Stimulated activated CD8-positive, alpha-beta memory T cell treated with anti-CD3 and anti-CD28 coated beads, Interleukin-12 subunit alpha, Interleukin-12 subunit beta, amount 100 ng/mL, for 4 hours (primary cell): Measurements from ENCODE around the gene PARD3.

Experiments used
- DNase-seq: peaks from one replicate; pipeline ENCODE4 v3.0.0-alpha.2; 2020; ENCODE audit warnings: low read depth

Gene PARD3

DNA sequence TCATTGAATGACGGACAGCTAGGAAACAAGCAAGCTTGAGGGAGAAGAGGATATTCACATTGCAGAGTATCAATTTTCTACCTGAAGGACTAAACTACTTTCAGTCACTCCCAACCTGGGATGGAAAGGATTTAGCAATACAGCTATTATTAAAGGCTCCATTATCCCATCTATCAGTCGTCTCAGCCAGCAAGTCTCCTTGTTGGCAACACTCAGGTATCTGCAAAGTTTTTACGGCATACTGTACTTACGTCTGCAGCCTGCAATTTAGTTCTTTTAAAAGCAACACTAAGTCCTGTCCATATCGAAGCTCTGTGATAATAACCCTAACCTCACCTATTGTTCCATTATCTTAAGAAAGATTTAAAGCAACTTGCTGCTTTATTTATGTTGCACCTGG is 689.4 kb downstream of the PARD3 start:
- DNase-seq: no peak

DNA sequence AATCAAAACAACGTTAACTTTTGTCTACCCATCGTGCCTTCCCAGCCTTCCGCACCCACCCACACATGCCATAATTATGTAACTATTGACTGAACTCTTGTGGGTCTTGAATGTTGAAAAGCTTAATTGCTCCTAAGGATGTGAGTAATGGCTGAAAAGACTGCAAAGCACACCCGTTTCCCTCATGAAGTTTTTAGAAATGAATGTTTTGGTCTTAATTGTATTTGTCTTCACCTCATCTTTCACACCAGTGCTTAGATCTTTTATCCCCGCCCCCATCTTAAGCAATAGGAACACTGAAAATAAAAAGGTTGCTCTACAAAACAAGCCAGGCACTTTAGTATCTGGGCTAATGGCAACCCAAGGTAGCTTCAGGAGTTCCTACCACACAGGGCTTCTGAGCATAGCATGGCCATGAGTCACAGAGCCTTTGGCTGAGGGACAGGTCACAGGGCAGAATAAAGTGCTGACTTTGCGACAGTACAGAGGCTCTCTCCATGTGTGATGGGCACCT is 690.5 kb downstream of the PARD3 start:
- DNase-seq: no peak

DNA sequence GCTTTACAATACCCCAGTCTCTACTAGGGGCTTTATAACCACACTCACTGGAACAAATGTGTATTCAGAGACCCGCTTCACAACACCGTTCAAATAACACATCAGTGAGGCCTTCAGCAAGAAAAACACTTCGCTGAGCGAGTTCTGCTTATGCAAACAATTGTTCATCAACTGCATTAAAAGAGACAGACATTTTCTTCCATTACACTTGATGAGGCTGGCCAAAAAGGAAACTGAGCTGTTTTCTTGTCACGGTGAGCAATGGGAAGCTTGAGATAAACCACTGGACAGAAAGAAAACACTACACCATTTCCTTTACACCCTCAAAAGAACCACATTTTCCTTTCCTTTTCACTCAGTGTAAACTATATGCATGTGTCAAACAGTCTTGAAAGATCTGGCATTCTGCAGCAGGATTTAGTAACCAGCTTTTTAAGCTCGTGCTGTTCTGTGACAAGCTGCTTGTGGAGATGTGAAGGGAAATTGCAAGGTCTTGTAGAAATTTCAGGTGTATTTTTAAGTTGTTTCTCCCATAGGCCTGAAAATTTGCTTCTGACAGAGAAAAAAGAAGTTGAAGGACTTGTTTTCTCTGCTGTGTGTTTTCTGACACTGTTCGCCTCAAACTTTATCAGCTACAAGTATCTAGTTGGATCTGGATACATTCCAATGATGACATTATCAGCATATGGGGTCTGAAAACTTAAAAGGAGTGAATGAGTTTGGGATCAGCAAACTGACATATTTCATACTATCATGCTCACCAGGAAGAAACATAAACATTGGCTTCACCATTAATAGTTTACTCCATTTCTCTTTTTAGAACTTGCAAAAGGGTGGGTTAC is 693.1 kb downstream of the PARD3 start:
- no peak for DNase-seq

DNA sequence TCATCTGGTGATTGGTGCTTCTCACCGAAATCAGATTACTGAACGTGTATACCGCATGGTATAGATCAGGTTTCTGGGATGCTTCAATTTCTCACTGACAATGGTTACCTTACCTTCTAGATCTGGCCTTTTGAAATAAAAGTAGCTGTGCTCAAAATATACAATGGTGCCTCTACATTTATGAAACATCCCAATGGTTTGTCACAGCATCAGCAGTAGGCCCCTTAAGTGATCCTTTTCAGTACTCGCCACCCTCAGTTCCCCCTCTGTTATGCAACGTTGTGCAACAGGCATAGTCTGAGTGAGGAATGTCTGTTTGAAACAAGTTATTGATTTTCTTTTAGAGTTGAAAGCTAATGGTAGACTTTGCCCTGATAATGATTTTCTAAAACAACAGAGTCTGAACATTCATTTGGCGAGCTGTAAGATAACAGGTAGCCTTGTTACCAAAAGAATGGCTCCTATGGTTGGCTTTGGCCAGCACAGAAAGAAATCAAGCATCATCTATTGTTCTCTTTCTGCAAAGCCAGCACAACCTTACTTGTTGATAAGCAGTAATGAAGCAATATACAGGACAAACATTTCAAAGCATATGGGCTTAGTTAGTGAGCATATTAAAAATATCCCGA is 693.9 kb downstream of the PARD3 start:
- DNase-seq: no peak

DNA sequence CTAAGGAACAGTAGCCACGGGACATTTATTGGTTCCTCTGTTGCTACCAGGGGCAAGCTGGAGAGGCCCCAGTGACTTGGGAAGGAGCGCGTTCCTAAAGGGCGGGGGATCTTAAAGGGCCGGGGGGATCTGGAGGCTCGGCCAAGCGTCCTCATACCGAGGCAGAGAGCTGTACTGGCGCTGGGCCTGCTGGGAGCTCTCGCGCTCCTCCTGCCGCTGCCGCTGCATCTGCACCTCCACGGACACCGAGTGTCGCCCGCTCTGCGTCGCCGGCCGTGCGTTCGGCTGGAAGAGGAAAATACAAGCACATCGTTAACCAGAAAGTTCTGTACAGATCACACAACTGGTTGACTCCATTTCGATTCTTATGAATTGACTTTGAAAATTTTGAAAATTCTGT is 695.6 kb downstream of the PARD3 start:
- DNase-seq: no peak

DNA sequence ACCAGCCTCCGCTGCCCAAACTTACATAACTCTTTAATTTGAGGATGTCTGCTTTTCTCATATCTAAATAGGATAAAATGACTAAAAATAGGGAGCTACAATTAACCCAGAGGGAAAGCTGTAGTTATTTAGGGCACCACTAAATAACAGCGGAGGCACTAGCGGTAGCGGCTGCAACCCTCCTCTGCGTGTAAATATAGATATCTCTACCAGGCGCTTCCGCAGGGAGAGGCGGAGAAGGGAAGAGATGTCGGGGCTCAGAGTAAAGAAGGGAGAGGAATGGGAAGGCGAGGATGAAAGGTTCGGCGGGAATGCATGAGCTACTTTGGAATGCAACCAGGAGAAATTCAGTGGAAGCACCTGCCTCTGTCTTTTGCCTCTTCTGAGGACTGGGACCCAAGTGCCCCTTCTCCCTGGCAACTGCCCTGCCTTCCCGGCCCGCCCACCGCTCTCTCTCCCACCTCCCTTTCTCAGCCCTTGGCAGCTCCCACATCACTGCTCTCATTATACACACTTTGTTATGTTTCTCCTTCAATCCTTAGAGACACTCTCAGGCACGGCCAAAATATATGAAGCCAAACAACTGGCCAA is 698.3 kb downstream of the PARD3 start:
- no peak for DNase-seq

DNA sequence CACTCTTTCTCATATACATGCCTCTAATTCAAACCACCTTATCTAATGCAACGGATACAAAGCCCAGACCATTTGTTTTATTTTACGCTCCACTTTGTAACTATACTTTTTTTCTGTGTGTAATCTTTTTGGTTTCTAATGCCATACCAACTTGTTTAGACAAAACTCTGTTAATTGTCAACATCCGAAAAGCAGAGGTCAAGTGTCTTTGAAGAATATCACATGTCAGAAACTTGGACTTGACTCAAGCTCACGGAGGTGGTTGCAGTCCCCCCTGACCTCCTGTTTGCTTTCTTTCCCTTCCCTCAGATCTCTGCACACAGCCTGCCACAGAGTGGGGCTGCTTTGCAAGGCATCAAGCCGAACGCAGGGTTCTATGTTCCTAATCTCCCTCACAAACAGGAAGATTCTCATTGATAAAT is 698.9 kb downstream of the PARD3 start:
- DNase-seq: no peak

DNA sequence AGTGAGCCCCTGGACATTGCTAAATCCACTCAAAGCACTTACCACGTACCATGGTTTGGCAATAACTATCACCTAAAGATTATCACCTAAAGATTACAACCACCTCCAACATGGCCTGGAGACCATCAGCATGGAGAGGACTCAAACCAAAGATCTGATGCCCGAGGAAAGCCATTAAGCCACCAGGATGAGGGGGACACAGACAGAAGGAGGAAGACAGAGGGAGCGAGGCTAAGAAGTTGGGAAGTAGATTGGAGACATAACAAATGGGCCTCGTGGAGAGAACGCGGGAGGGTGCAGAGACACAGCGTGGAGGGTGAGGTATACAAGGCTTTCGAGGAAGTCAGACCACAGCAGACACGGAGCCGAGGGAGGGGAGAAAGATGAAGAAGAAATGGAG is 700.2 kb downstream of the PARD3 start:
- no peak for DNase-seq

DNA sequence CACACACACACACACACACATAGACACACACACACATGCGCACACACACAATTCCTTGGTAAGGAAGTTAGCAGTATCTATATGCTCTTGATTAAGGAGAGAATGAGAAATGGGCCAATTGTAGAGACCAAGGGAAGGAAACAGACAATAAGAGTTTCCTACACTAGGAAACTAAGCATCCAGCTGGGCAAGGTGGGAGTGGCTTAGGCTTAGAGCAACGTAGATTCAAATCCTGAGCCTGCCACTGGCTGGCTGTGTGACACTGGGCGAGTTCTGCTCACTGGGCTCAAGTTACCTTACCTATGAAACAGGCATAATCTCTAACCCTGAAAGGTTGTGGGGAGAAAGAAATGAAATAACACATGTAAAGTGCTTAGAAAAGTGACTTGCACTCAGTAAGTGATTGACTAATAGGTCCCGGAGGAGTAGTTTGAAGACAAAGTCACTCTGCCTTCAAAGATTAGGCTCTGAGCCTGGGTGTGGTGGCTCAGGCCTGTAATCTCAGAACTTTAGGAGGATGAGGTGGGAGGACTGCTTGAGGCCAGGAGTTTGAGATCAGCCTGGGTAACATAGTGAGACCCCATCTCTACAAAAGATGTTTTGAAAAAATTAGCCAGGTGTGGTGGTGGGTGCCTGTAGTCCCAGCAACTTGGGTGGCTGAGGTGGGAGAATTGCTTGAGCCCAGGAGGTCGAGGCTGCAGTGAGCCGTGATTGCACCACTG is 701.4 kb downstream of the PARD3 start:
- no peak for DNase-seq

DNA sequence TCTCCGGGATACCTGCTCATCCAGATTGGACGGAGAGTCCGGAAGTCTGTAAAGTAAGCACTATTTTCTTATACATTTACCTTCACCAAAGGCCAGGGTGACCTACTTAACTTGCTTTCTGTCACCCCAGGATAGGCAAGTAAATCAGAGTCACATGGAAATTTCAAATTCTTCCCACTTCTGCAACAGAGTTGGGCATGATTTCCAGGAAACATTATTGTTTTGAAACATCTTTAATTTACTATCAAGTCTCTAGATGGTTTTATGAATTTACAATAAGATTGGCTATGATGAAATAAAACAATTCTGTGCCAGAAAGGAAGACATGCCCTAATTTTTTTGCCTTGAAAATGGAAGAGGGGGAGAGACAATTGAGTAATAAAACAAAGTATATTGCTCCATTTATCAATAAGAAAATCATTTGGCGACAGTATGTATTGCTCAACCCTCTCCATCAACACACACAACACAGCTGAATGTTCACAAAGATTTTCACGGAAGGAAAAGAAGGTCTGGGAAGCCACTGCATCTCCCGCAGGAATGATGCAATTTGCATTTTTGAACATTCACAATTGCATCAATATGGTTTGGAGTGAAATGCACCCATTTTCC is 702.8 kb downstream of the PARD3 start:
- no peak for DNase-seq

DNA sequence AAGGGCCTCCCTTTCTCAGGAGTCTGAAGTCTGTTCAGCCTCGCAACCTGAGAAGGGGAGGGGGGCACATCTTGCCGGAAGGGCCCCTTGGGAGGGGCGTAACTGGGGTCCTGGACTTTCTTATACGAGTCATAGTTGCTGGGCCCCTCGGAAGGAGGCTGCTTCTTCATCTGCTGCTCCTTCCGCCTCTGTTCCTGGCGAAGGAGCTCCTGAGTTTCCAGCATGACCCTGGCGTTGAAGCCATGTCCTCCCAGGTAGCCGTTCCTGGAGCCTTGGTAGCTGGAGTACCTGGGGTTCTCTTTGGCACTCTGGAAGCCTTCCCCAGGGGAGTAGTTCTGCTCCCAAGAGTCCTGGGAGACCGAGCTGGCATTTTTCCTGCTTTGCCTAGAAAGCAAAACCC is 703.9 kb downstream of the PARD3 start:
- DNase-seq: no peak

DNA sequence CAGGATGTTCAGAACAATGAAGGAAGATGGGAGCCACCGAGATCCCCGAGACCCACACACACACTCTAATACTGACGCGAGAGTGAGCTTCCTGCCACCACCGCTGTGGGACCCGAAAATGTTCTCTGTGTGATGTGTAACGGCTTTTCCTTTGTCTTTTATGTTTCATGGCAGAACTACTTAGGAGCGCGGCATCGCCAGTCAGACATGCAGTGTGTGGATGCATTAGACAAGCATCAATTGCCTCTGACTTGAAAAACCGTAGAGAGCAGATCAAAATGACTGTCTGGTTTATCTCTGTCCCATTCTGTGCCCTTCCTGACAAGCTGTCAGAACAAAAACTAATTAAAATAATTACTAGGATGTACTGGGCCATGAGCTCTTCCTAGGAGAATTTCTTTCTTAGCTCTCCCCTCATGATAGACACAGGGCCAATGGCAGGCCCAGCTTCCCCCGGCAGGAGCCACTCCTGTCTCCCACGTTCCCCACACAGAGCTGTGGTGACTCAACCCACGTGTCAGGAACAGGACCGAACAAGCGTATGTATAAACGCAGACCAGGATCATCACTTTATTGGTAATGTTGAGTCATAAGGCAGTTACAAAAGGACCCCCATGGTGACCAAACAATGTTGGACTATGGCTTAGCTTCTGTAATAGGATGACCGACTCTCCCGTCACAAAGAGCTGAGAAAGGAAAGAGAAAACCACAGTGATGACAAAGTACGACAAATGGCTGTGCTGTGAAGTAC is 705.0 kb downstream of the PARD3 start:
- DNase-seq: no peak

DNA sequence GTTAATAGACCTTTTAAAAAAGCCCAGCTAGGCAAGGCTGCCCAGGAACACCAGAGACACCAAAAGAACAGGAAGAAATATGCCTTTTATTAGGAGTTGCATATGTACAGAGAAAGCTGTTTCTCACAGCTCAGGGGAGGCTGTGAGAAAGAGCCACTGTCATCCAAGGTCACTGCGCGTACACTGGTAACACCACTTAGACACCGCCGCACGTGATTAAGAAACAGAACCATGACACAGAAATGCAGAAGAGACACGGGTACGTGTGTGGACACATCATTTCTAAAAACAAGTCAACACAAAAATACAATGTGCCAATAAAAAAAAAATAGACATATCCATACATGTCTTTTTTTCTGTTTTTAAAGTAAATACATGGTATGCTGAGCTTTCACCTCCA is 705.6 kb downstream of the PARD3 start:
- no peak for DNase-seq

DNA sequence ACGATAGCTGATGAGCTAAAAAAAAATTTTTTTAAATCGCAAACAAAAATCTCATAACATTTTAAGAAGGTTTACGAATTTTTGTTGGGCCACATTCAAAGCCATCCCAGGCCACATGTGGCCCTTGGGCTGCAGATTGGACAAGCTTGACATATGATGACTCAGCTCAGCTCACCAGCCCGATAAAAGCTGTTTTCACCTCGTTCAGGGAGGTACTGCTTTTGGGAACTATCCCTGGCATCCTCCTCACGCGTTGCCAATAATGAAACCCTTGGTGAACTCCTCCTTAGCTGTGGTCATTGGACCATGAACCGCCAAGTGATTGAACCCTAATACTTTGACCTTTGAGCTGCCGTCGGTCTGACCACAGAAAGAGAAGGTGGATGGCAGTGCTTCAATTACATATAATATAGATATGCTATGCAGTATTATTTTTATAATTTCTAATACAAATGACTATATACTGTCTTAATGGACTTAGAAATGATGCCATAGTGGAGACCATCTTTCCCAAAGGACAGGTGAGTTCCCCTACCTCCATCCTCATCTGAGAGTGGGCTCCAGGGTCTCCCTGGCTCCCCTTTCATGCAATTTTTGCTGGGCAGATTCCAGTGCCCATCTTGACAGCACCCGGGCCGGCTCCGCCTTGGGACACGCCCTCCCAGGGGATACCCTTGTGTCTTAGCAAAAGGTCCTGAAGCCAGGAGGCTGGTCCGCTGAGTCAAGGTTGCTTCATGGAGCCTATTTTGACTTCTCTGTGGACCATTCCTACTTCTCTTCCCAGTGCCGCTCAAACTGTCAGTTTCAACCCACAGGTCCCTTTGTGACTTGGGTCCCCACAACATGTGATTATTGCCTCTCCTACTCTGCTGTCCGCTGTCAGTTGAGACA is 707.2 kb downstream of the PARD3 start:
- DNase-seq: no peak

DNA sequence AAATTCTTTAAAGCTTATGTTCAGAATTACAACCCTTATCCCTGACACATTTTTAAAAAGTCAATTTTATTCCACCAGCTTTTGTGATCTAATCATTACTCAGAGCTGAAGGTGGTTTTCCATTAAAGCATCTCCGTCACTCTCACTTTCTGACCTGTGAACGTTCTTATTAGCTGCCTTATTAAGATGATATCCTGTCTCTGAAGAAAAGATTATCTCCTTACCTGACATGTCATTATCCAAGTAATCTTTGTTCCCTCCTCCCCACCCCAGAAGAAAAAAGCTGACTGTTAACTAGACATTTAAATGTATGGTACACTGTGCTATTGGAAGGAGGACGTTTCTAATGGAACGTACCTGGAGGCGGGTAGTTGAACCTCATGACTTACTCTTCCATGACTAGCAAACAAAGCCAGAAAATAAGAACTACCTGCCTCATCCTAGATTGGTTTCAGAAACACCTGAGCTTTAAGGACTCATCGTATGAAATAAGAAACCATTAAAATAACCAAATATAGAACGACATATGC is 708.7 kb downstream of the PARD3 start:
- DNase-seq: no peak

DNA sequence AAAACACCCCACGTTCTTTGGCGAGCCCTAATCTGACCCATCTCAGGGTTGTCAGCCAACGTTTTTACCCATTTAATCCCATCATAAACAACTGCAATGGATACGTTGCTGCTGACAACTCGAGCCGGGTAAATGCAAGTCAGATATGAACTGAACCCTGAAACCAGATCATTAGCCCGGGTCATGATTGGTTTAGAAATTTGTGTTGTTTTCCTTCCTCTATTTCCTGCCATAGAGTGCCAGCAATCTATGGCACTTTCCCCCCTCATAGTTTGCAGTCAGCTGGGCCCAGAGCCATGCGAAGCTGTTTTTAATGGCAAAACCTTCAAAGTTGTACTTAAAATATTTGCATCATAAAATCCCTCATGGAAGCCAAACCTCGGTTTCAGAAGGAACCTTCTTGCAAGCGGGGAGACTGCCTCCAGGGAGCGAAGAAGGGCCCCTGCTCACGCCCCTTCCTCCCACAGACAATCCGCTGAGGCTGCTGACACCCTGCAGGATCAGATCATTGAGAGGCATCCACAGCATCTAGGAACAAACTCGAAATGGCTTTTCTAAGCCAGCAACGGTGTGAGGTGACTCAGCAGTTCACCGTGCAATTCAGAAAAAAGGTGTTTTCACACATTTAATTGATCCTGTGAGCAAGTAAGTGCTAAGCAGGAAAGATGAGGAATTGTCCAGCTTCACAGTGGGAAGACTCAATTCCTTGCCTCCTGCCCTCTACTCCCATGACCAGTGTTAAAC is 710.1 kb downstream of the PARD3 start:
- DNase-seq: no peak

DNA sequence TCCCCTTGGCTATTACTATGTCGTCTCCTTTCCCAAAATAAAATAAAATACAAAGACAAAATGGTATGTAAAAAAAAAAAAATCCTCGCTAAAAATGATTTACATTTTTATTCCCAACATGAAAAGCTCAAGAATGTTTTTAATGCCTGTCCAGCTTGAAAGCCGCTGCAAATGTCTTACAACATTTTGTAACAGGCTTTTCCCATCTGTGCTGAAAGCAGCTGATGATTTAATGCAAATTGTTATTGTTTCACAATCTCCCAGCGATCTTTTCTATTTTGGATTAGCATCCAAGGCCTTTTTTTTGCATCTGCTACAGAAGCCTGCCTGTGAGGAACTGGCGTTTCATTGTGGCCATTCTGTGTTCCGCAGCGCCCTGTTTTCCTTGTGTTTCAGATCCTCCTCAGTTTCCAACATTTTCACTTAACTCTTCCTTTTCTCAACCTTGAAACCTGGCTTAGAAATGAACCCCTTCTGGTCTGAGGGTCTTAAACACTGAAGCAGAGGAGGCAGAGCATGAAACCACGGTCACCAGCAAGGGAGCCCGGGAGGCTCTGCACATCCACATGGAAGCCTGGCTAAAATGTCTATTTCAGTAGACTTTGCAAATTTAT is 712.1 kb downstream of the PARD3 start:
- DNase-seq: no peak

DNA sequence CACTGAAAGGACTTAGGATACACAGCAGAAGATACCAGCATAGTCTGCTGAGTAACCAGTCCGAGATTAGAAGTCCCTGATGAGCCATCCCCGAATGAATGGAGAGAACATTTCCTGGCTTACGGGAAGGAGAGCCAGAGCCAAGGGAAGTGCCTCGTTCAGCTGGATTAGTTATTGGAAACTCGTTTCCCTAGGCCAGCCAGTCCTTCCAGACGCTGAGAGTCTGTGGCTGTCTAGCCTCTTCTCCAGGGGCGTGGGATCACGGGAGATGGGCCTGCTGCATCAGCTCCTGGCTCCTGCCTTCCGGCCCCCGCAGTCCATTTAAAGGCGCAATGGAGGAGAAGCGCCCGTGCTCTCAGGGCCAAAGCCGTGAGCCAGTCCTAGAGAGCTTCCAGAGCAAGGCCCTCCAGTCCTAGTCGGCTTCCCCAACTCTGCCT is 712.8 kb downstream of the PARD3 start:
- no peak for DNase-seq

DNA sequence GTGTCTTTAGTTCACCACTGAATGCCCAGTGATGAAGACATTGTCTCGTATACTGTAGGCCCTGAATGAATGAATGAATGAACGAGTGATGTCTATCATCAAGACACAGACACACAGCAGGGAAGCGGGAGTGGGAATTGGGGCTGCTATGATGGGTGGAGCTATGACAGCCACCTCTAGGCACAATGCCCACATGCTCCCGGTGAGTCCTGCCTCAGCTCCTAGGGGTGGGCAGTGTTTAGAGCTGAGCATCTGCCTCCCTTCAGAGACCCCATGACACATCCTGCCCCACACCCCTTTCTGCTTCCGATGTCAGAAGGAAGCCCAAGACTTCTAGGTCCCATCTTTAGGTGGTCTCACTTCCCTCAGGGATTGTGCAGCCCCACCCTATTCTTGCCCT is 714.1 kb downstream of the PARD3 start:
- DNase-seq: no peak
